ENCODE results near the gene ARHGEF3. TPM values are rescaled to one million over a fixed set of nuclear protein-coding genes. Genes with fewer than 3 reads are reported as not detected.
"Not testable (repeated sequence)": the region's sequence is repeated elsewhere in the genome, so short reads cannot be mapped to it uniquely, and the experiment has no call there.

Gene ARHGEF3
- polyA plus RNA-seq, 1 experiment: 2.1 TPM

- no peak for DNase-seq (ENCODE audit: low read depth)
- ChIA-PET POLR2A (no interaction called here), CTCF (interaction anchor here (0.8 to 7.4 kb wide), 4 partner anchors 95 to 288 kb away, joined by 3 to 141 read pairs (median 70); partner anchors contain the start of gene ARHGEF3)
- Histone ChIP-seq H3K36me3 (ENCODE audit: control insufficient read depth, insufficient read depth, low read length) (no peaks in the 10 kb centered on the region), H3K4me3 (ENCODE audit: low read depth, low read length) (no peak overlapping the region), H3K27me3 (ENCODE audit: control insufficient read depth, insufficient read depth, low read length) (no peaks in the 10 kb centered on the region)
- TF ChIP-seq CTCF (IDR thresholded peaks at IDR 0.05; ENCODE audit: insufficient read depth, low read depth, low read length): no peak
Measured at GRCh38 chr3:56704706-56705105, 97.0 kb downstream of the ARHGEF3 start.

DNA sequence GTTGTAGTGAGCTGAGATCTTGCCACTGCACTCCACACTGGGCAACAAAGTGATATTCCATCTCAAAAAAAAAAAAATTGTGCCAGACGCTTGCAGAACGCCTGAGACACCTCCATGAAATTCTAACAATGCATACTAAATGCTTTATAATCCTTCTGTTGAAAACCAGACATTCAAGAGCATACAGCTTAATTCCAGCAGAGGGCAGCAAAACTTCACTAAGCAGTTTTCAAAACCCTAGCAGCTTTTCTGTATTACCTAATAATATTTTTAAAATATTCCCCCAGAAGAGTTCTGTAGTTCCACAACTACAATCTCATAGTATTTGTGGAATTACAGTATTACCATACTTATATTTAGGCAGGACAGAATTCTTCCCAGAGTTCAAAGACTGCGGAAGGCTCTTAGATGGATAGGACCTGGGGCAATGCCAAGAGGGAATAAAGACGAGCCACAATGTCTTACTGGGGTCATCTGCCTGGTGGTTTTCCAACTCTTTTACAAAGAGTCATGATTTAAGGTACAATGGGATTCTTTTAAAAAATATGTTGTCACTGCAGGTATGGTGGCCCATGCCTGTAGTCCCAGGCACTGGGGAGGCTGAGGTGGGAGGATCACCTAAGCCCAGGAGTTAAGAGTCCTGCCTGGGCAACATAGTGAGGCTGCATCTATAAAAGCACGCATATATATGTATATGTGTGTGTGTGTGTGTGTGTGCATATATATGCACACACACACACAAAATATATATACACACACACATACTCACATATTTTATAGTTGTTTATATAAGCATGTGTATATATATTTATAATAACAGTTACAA is 99.0 kb downstream of the ARHGEF3 start:
- POLR2A ChIA-PET: interaction anchor here (0.6 kb wide), 1 partner anchor 286 kb away, joined by 4 read pairs; no protein-coding TSS in a partner anchor

DNA sequence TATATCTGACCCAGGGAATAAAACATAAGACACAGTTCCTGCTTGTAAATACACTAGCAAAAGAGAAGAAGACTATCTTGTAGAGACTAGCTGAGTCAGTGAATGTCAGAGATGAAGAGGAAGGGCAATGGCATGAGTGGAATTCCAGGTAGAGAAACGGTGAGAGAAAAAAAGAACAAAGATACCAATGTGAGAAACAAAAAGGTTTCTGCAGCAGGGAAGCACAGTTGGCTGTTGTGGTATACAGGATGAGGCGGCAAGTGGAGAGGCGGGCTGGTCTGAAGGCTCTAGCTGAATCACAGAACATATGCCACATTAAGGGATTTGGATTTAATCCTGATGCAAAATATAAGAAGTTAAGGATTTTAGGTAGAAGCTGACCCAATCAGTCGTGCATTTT is 101.6 kb downstream of the ARHGEF3 start:
- Histone ChIP-seq H3K36me3 (ENCODE audit: control insufficient read depth, insufficient read depth, low read length) (no peaks in the 10 kb centered on the region), H3K4me3 (ENCODE audit: low read depth, low read length) (no peak overlapping the region), H3K27me3 (ENCODE audit: control insufficient read depth, insufficient read depth, low read length) (no peaks in the 10 kb centered on the region)
- POLR2A ChIA-PET: no interaction called here
- no peak for TF ChIP-seq CTCF (IDR thresholded peaks at IDR 0.05; ENCODE audit: insufficient read depth, low read depth, low read length)
- no peak for DNase-seq (ENCODE audit: low read depth)
- CTCF ChIA-PET: interaction anchor here (0.5 to 7.4 kb wide), 6 partner anchors 99 to 889 kb away, joined by 3 to 141 read pairs (median 3); partner anchors contain the start of gene ARHGEF3

More for the DNA sequence above, 99.0 kb downstream of the ARHGEF3 start:
- Histone ChIP-seq H3K36me3 (ENCODE audit: control insufficient read depth, insufficient read depth, low read length) (no peaks in the 10 kb centered on the region), H3K4me3 (ENCODE audit: low read depth, low read length) (no peak overlapping the region), H3K27me3 (ENCODE audit: control insufficient read depth, insufficient read depth, low read length) (no peaks in the 10 kb centered on the region)
- TF ChIP-seq CTCF (IDR thresholded peaks at IDR 0.05; ENCODE audit: insufficient read depth, low read depth, low read length): peak; percentile 78
- CTCF ChIA-PET: interaction anchor here (0.7 to 7.4 kb wide), 20 partner anchors 10 to 555 kb away, joined by 3 to 141 read pairs (median 5); partner anchors contain the start of gene ARHGEF3
- peak; percentile 12 for DNase-seq (ENCODE audit: low read depth)

DNA sequence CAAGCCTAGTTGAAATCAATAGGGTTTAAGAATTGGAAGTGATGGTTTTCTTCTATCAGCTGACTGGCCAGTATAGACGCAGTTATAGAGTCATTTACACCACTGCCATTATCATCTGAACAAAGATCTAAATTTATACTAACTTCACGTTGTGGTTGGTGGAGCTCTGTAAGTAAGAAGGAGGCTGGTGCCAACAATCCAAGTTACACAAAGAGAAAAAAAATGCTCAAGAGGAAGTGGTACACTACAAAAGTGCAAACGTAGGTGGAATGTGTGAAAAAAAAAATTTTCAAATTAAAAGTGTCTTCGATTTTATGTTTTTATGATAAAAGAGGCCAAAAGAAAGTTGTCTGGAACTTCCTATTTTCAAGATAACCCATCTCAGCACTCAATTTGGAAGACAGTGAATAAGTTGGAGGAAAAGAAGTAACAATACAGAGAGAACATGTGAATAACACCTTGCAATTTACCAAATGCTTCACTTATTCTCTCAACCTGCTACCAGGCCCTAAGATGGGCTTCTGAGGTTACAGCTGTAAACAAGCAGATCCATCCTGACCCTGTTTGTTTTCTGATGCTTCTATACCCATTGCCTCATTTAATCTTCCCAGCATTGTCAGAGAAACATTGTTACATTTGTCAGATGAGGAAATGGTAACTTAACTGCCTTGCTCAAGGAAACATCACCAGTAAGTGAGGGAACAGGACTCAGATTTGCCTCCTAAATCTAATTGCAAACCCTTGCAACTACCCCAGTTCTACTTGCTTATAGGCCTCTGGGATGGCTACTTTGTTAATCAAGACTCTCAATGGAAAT is 106.7 kb downstream of the ARHGEF3 start:
- ChIA-PET CTCF (interaction anchor here (0.6 to 2.5 kb wide), 2 partner anchors 294 to 1205 kb away, joined by 3 to 14 read pairs; no protein-coding TSS in a partner anchor), POLR2A (no interaction called here)
- TF ChIP-seq CTCF (IDR thresholded peaks at IDR 0.05; ENCODE audit: insufficient read depth, low read depth, low read length): no peak

GRCh38 chr3:56693750-56694149 is 108.0 kb downstream of the ARHGEF3 start:
- H3K36me3 ChIP-seq (ENCODE audit: control insufficient read depth, insufficient read depth, low read length): no peaks in the 10 kb centered on the region
- TF ChIP-seq CTCF (IDR thresholded peaks at IDR 0.05; ENCODE audit: insufficient read depth, low read depth, low read length): no peak
- CTCF ChIA-PET: interaction anchor here (0.6 to 3.3 kb wide), 2 partner anchors 8 to 112 kb away, joined by 4 to 14 read pairs; no protein-coding TSS in a partner anchor
- no peaks in the 10 kb centered on the region for H3K27me3 ChIP-seq (ENCODE audit: control insufficient read depth, insufficient read depth, low read length)
- no peak for DNase-seq (ENCODE audit: low read depth)
- POLR2A ChIA-PET: no interaction called here
- H3K4me3 ChIP-seq (ENCODE audit: low read depth, low read length): no peak overlapping the region

More for the DNA sequence above, 106.7 kb downstream of the ARHGEF3 start:
- Histone ChIP-seq H3K27me3 (ENCODE audit: control insufficient read depth, insufficient read depth, low read length) (no peaks in the 10 kb centered on the region), H3K36me3 (ENCODE audit: control insufficient read depth, insufficient read depth, low read length) (no peaks in the 10 kb centered on the region), H3K4me3 (ENCODE audit: low read depth, low read length) (no peak overlapping the region)
- DNase-seq (ENCODE audit: low read depth): no peak

GRCh38 chr3:56692520-56693433 is 109.0 kb downstream of the ARHGEF3 start:
- H3K36me3 ChIP-seq (ENCODE audit: control insufficient read depth, insufficient read depth, low read length); DNase-seq (ENCODE audit: low read depth); POLR2A ChIA-PET; H3K4me3 ChIP-seq (ENCODE audit: low read depth, low read length); H3K27me3 ChIP-seq (ENCODE audit: control insufficient read depth, insufficient read depth, low read length): not testable (repeated sequence)
- CTCF ChIA-PET: interaction anchor here (1.6 to 3.3 kb wide), 2 partner anchors 9 to 107 kb away, joined by 4 to 14 read pairs; no protein-coding TSS in a partner anchor
